AG20443 (cell line): Measurements from ENCODE around the gene DDI2.

Source experiments
- DNase-seq: peaks from one replicate; pipeline ENCODE4 v3.0.0; 2012; ENCODE audit warnings: low spot score, mixed read lengths

Gene DDI2

GRCh38 chr1:15702722-15703550 lies 85.7 kb downstream of the DDI2 start:
- peak; percentile 53 for DNase-seq

GRCh38 chr1:15703562-15703961 lies 86.3 kb downstream of the DDI2 start:
- peak; percentile 96 for DNase-seq

- DNase-seq = peak; percentile 45
Measured at GRCh38 chr1:15704526-15705183, 87.4 kb downstream of the DDI2 start.

GRCh38 chr1:15705184-15705566 lies 87.9 kb downstream of the DDI2 start:
- no peak for DNase-seq

- no peak for DNase-seq
Measured at GRCh38 chr1:15706751-15707150, 89.5 kb downstream of the DDI2 start.

GRCh38 chr1:15707239-15707925 lies 90.1 kb downstream of the DDI2 start:
- no peak for DNase-seq

- no peak for DNase-seq
Measured at GRCh38 chr1:15708486-15709137, 91.4 kb downstream of the DDI2 start.

- DNase-seq = no peak
Measured at GRCh38 chr1:15709226-15709625, 92.0 kb downstream of the DDI2 start.

- DNase-seq = no peak
Measured at GRCh38 chr1:15712168-15712567, 94.9 kb downstream of the DDI2 start.

GRCh38 chr1:15714406-15715136 lies 97.3 kb downstream of the DDI2 start:
- DNase-seq = peak; percentile 75

GRCh38 chr1:15717418-15718125 lies 100.3 kb downstream of the DDI2 start:
- DNase-seq = no peak

GRCh38 chr1:15718199-15718601 lies 100.9 kb downstream of the DDI2 start:
- DNase-seq = no peak
